ENCODE measurements around the gene ADAMTSL4.

ADAMTSL4 gene

DNA sequence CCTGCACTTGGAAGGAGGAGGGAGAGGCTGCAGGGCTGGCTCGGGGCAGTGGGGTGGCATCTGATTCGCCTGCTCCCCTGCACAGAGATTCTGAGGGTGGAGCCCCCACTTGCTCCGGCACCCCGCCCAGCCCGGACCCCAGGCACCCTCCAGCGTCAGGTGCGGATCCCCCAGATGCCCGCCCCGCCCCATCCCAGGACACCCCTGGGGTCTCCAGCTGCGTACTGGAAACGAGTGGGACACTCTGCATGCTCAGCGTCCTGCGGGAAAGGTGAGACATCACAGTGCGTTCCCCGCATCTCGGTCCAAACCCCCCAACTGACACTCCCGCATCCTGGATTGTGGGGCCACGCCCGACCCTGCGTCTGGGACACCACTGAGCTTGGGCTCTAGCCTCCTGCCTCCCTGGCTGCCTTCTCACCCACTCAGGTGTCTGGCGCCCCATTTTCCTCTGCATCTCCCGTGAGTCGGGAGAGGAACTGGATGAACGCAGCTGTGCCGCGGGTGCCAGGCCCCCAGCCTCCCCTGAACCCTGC is 7.9 kb downstream of the ADAMTSL4 start:
- no peak overlapping the region for H3K9ac ChIP-seq (ENCODE audit: low read depth, low read length)
- H3K4me1 ChIP-seq (ENCODE audit: insufficient read depth, low read length), result peaks cover 21% of the 10 kb centered on the region
- WGBS, result 94% methylated on average over 26 of the region's 26 CpGs
- H3K27me3 ChIP-seq (ENCODE audit: insufficient read depth, low read length), result no peaks in the 10 kb centered on the region
- no peaks in the 10 kb centered on the region for H3K9me3 ChIP-seq (ENCODE audit: insufficient read depth, low read depth, low read length)
- no peak overlapping the region for H3K27ac ChIP-seq (ENCODE audit: low read depth, low read length)
- H3K4me3 ChIP-seq (ENCODE audit: low read length), result no peak overlapping the region
- H3K36me3 ChIP-seq (ENCODE audit: insufficient read depth, low read length), result no peaks in the 10 kb centered on the region; the same call in 1 of the 2 replicates

GRCh38 chr1:150557813-150558212 is 8.6 kb downstream of the ADAMTSL4 start:
- Histone ChIP-seq H3K9ac (ENCODE audit: low read depth, low read length) (no peak overlapping the region), H3K9me3 (ENCODE audit: insufficient read depth, low read depth, low read length) (no peaks in the 10 kb centered on the region), H3K27ac (ENCODE audit: low read depth, low read length) (no peak overlapping the region), H3K4me3 (ENCODE audit: low read length) (no peak overlapping the region), H3K4me1 (ENCODE audit: insufficient read depth, low read length) (peaks cover 21% of the 10 kb centered on the region), H3K27me3 (ENCODE audit: insufficient read depth, low read length) (no peaks in the 10 kb centered on the region), H3K36me3 (ENCODE audit: insufficient read depth, low read length) (no peaks in the 10 kb centered on the region; the same call in 1 of the 2 replicates)
- WGBS, result 88% methylated on average over 15 of the region's 15 CpGs

DNA sequence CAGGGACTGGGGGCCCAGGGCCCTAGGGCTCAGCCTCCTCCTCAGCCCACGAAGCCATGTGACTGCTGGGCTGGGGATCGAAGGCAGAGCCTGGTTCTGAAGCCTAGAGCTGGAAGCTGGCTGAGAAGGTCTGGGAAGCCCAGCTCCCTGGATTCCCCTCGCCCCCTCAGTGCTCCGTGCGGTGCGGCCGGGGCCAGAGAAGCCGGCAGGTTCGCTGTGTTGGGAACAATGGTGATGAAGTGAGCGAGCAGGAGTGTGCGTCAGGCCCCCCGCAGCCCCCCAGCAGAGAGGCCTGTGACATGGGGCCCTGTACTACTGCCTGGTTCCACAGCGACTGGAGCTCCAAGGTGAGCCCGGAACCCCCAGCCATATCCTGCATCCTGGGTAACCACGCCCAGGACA is 9.1 kb downstream of the ADAMTSL4 start:
- Histone ChIP-seq H3K9ac (ENCODE audit: low read depth, low read length) (no peak overlapping the region), H3K27me3 (ENCODE audit: insufficient read depth, low read length) (no peaks in the 10 kb centered on the region), H3K4me3 (ENCODE audit: low read length) (no peak overlapping the region), H3K36me3 (ENCODE audit: insufficient read depth, low read length) (no peaks in the 10 kb centered on the region; the same call in 1 of the 2 replicates), H3K27ac (ENCODE audit: low read depth, low read length) (no peak overlapping the region), H3K4me1 (ENCODE audit: insufficient read depth, low read length) (peaks cover 26% of the 10 kb centered on the region), H3K9me3 (ENCODE audit: insufficient read depth, low read depth, low read length) (no peaks in the 10 kb centered on the region)
- WGBS, result 81% methylated on average over 15 of the region's 15 CpGs

DNA sequence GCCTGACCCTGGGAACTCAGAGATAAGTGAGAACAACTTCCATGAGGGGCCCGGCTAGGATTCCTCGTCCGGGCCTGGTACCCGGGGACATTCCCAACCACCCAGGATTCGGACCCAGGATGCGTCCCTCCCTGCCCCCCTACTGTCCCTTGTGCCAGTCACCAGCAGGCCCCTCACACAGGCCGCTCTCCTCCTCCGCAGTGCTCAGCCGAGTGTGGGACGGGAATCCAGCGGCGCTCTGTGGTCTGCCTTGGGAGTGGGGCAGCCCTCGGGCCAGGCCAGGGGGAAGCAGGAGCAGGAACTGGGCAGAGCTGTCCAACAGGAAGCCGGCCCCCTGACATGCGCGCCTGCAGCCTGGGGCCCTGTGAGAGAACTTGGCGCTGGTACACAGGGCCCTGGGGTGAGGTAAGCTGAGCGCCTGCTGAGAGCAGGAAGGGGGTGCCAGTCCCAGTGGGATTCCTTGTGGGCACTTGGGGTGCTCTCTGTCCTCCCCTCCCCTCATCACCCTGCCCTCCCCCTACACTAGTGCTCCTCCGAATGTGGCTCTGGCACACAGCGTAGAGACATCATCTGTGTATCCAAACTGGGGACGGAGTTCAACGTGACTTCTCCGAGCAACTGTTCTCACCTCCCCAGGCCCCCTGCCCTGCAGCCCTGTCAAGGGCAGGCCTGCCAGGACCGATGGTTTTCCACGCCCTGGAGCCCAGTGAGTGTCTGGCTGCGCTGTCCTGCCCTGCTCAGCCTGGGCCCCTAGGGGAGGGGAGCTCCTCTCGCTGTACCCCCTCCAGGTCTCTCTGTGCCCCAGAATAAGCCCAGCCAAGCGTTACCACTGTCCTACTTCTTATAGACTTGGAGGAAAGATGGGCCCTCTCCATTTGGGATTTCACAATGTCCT is 9.8 kb downstream of the ADAMTSL4 start:
- no peak overlapping the region for H3K4me3 ChIP-seq (ENCODE audit: low read length)
- no peak overlapping the region for H3K9ac ChIP-seq (ENCODE audit: low read depth, low read length)
- no peaks in the 10 kb centered on the region for H3K27me3 ChIP-seq (ENCODE audit: insufficient read depth, low read length)
- H3K9me3 ChIP-seq (ENCODE audit: insufficient read depth, low read depth, low read length), result no peaks in the 10 kb centered on the region
- H3K36me3 ChIP-seq (ENCODE audit: insufficient read depth, low read length), result no peaks in the 10 kb centered on the region; the same call in 1 of the 2 replicates
- H3K27ac ChIP-seq (ENCODE audit: low read depth, low read length), result no peak overlapping the region
- H3K4me1 ChIP-seq (ENCODE audit: insufficient read depth, low read length), result peaks cover 33% of the 10 kb centered on the region
- WGBS, result 94% methylated on average over 26 of the region's 28 CpGs

DNA sequence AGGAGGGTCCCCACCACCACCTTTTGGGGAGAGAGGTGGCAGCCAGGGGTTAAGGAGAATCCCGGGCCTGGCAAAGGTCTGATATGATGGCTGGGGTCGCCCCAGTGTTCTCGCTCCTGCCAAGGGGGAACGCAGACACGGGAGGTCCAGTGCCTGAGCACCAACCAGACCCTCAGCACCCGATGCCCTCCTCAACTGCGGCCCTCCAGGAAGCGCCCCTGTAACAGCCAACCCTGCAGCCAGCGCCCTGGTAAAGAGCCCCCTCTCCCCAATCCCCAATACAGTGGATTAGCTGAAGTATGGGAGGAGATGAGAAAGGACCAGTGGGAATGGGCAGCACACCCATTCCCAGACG is 10.4 kb downstream of the ADAMTSL4 start:
- Histone ChIP-seq H3K9ac (ENCODE audit: low read depth, low read length) (no peak overlapping the region), H3K4me1 (ENCODE audit: insufficient read depth, low read length) (peaks cover 35% of the 10 kb centered on the region), H3K27ac (ENCODE audit: low read depth, low read length) (no peak overlapping the region), H3K4me3 (ENCODE audit: low read length) (no peak overlapping the region), H3K36me3 (ENCODE audit: insufficient read depth, low read length) (no peaks in the 10 kb centered on the region; the same call in 1 of the 2 replicates), H3K9me3 (ENCODE audit: insufficient read depth, low read depth, low read length) (no peaks in the 10 kb centered on the region), H3K27me3 (ENCODE audit: insufficient read depth, low read length) (no peaks in the 10 kb centered on the region)
- WGBS, result 83% methylated on average over 9 of the region's 10 CpGs

GRCh38 chr1:150560011-150560438 is 10.8 kb downstream of the ADAMTSL4 start:
- Histone ChIP-seq H3K36me3 (ENCODE audit: insufficient read depth, low read length) (no peaks in the 10 kb centered on the region; the same call in 1 of the 2 replicates), H3K4me1 (ENCODE audit: insufficient read depth, low read length) (peaks cover 35% of the 10 kb centered on the region), H3K9me3 (ENCODE audit: insufficient read depth, low read depth, low read length) (no peaks in the 10 kb centered on the region), H3K9ac (ENCODE audit: low read depth, low read length) (no peak overlapping the region), H3K27me3 (ENCODE audit: insufficient read depth, low read length) (no peaks in the 10 kb centered on the region), H3K27ac (ENCODE audit: low read depth, low read length) (no peak overlapping the region), H3K4me3 (ENCODE audit: low read length) (no peak overlapping the region)
- 48% methylated on average over 9 of the region's 9 CpGs for WGBS

GRCh38 chr1:150560576-150561253 is 11.5 kb downstream of the ADAMTSL4 start:
- peak overlapping the region; percentile 99 for H3K27ac ChIP-seq (ENCODE audit: low read depth, low read length)
- H3K9me3 ChIP-seq (ENCODE audit: insufficient read depth, low read depth, low read length), result no peaks in the 10 kb centered on the region
- 8% methylated on average over 15 of the region's 17 CpGs for WGBS
- peak overlapping the region; percentile 83 for H3K9ac ChIP-seq (ENCODE audit: low read depth, low read length)
- peak overlapping the region; percentile 79 for H3K4me3 ChIP-seq (ENCODE audit: low read length)
- no peaks in the 10 kb centered on the region; the same call in 1 of the 2 replicates for H3K36me3 ChIP-seq (ENCODE audit: insufficient read depth, low read length)
- H3K4me1 ChIP-seq (ENCODE audit: insufficient read depth, low read length), result peaks cover 35% of the 10 kb centered on the region
- no peaks in the 10 kb centered on the region for H3K27me3 ChIP-seq (ENCODE audit: insufficient read depth, low read length)

DNA sequence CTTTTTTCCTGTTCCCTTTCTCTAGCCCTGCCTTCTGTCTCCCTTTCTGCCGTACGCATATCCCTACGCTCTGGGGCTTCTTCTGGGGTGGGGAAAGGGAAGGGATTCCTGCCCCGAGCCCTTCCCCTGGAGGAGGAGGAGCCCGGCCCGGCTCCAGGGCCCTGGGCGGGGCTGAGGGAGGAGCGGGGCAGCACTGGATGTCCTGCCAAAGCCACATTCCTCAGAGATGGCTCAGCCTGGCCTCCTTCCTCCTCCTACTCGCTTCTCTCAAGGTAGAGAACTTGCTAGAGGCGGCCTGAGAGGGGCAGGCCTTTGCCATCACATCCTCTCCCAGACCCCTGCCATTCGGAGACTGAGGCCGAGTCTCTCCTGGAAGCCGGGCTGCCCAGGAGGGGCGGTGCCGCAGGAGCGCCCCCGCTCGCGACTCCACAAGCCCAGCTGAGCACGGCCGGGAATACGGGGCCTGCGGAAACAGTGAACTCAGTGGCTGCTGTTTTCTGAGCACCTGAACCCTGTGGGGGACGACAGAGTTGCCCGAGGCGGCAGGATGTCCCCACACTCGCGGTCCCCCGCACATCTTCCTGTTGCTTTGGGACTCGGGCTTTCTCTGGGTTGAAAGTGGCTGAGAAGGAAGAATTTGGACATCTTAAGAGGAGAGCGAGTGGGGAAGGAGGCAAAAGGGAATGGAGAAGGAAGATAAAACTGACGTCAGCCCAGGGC is 12.2 kb downstream of the ADAMTSL4 start:
- Histone ChIP-seq H3K27ac (ENCODE audit: low read depth, low read length) (peak overlapping the region; percentile 99), H3K4me1 (ENCODE audit: insufficient read depth, low read length) (peaks cover 32% of the 10 kb centered on the region), H3K9me3 (ENCODE audit: insufficient read depth, low read depth, low read length) (no peaks in the 10 kb centered on the region), H3K9ac (ENCODE audit: low read depth, low read length) (peak overlapping the region; percentile 83), H3K36me3 (ENCODE audit: insufficient read depth, low read length) (no peaks in the 10 kb centered on the region), H3K27me3 (ENCODE audit: insufficient read depth, low read length) (no peaks in the 10 kb centered on the region), H3K4me3 (ENCODE audit: low read length) (peak overlapping the region; percentile 79)
- 1% methylated on average over 29 of the region's 32 CpGs for WGBS

DNA sequence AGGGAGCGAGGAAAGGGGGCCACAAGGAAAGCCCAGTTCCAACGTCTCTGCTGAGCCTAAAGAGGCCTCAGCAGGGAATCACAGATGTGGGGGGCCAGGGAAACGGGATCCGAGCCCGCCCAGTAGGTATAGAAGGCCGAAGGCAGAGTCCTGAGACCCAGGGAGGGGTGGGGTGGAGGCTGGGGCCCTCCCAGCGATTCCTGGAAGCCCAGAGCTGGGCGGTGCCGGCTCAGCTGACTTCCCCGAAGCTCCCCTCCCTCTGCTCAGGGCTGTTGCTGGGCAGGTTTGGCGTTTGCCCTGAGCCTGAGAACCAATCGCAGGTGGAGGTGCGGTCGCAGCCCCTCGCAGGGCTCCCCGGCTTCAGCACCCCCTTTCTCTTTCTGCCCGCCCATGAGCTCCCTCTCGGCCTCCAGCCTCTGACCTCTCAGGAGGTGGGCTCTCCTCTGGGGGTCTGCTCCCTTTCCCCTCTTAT is 12.8 kb downstream of the ADAMTSL4 start:
- peak overlapping the region; percentile 99 for H3K27ac ChIP-seq (ENCODE audit: low read depth, low read length)
- H3K36me3 ChIP-seq (ENCODE audit: insufficient read depth, low read length), result no peaks in the 10 kb centered on the region
- no peaks in the 10 kb centered on the region for H3K27me3 ChIP-seq (ENCODE audit: insufficient read depth, low read length)
- H3K4me3 ChIP-seq (ENCODE audit: low read length), result peak overlapping the region; percentile 79
- H3K9ac ChIP-seq (ENCODE audit: low read depth, low read length), result peak overlapping the region; percentile 83
- peaks cover 35% of the 10 kb centered on the region for H3K4me1 ChIP-seq (ENCODE audit: insufficient read depth, low read length)
- WGBS, result 1% methylated on average over 18 of the region's 18 CpGs
- H3K9me3 ChIP-seq (ENCODE audit: insufficient read depth, low read depth, low read length), result no peaks in the 10 kb centered on the region

- Histone ChIP-seq H3K4me3 (ENCODE audit: low read length) (peak overlapping the region; percentile 79), H3K27ac (ENCODE audit: low read depth, low read length) (peak overlapping the region; percentile 99), H3K9ac (ENCODE audit: low read depth, low read length) (peak overlapping the region; percentile 70), H3K27me3 (ENCODE audit: insufficient read depth, low read length) (no peaks in the 10 kb centered on the region), H3K9me3 (ENCODE audit: insufficient read depth, low read depth, low read length) (no peaks in the 10 kb centered on the region), H3K4me1 (ENCODE audit: insufficient read depth, low read length) (peaks cover 41% of the 10 kb centered on the region), H3K36me3 (ENCODE audit: insufficient read depth, low read length) (no peaks in the 10 kb centered on the region)
- 8% methylated on average over 4 of the region's 4 CpGs for WGBS
These were observed 13.5 kb downstream of the ADAMTSL4 start for GRCh38 chr1:150562446-150563339.

Data from HUES64 (cell line).